Pulmonary artery endothelial cell (primary cell): ENCODE results near the gene AHCY. TPM values are rescaled to one million over a fixed set of nuclear protein-coding genes. Genes with fewer than 3 reads are reported as not detected.

Experiments
- total RNA-seq: library from RNA; depleted of rRNA; stranded (reverse); fragments of >200 nt; gene quantifications from 2 replicates; pipeline ENCODE4 v1.2.3, GENCODE V29; 2014

The AHCY gene
- total RNA-seq, 1 donor from 2014 or later, result 161 TPM

Other genes with a start within 250 kb of the AHCY start
- gene EIF2S2, start 191.1 kb downstream of the AHCY start, total RNA-seq, result 133 and 138 TPM in 2 replicates
- gene ASIP, start 61.9 kb downstream of the AHCY start, total RNA-seq, result not detected in 2 replicates
- gene ITCH, start 59.9 kb upstream of the AHCY start, total RNA-seq, result 62.2 and 74.8 TPM in 2 replicates
- gene DYNLRB1, start 213.1 kb upstream of the AHCY start, total RNA-seq, result 47.7 and 50.1 TPM in 2 replicates